GM18502 (cell line): ENCODE measurements around the gene RRAGB.
A peak's percentile ranks its signal among the peaks of the same experiment; 100 is the strongest.
"Not testable (repeated sequence)": the region's sequence is repeated elsewhere in the genome, so short reads cannot be mapped to it uniquely, and the experiment has no call there.

Source experiments
- ATAC-seq: cut with Tn5 transposase; IDR thresholded peaks from one replicate; pipeline ENCODE4 v1.9.1; 2021; ENCODE audit warnings: mild to moderate bottlenecking; ENCODE audit not compliant: unreplicated experiment, poor library complexity

Gene RRAGB

GRCh38 chrX:55759478-55759877, 41.9 kb downstream of the RRAGB start:
- ATAC-seq, result no peak

GRCh38 chrX:55767100-55767499, 49.6 kb downstream of the RRAGB start:
- no peak for ATAC-seq

DNA sequence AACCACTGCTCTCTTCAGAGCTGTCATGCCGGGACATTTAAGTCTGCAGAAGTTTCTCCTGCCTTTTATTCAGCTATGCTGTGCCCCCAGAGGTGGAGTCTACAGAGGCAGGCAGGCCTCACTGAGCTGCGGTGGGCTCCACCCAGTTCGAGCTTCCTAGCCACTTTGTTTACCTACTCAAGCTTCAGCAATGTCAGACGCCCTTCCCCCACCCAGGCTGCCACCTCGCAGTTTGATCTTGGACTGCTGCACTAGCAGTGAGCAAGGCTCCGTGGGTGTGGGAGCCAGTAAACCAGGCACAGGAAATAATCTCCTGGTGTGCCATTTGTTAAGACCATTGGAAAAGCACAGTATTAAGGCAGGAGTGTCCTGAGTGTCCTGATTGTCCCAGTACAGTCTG, 56.9 kb downstream of the RRAGB start:
- ATAC-seq, result not testable (repeated sequence)

DNA sequence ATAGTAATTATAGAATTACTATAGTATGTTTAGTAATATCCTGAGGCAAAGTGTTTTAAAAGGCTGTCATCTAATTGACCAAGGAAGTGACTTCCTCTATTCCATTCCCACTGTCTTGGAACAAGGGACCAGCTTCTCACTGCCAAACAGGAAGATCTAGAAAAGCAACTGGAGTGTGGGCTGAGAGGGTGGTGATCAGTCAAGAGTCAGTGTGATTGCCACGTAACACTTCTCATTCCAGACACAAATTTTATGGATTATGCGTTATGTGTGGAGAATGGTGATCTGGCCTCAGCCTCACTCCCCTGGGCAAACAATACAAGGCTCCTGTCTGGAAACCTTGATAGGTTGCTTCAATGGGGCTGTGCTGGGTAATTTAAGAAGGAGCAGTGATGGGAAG, 60.0 kb downstream of the RRAGB start:
- no peak for ATAC-seq

DNA sequence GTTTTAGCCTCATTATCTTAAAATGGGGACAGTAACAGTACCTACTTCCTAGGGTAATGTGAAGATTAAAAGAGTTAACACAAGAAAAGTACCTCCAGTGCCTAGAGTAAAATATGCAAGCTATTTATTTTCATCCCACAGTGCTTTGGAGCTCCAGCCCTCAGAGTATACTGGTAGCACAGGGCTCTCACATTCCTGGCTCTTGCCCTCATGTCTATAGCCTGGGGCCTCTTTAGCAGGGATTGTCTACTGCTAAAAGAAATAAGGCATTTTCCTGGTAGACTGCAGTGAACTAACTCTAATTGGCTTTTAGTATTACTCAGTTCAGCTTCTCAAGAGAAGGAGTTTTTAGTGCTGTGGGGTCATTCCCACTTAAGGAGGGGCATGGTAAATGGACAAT, 60.8 kb downstream of the RRAGB start:
- ATAC-seq, result no peak

DNA sequence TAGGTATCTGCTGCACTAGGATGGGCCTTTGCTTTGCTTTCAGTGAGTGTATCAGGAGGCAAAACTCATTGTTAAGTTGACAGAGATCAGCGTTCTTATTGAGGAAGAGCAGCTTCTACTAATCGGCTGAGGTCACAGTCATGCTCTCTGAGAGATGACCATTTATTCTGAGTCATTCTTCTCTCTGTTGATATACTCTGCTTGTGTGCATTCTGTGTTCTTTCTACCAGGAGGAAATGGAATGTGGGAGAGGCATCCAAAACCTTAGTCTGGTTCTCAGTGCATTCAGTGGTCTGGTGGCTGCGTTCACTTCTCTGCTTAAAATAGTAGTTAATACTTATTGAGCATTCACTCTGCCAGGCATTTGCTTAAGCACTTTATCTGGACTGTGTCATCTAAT, 66.2 kb downstream of the RRAGB start:
- ATAC-seq, result no peak

DNA sequence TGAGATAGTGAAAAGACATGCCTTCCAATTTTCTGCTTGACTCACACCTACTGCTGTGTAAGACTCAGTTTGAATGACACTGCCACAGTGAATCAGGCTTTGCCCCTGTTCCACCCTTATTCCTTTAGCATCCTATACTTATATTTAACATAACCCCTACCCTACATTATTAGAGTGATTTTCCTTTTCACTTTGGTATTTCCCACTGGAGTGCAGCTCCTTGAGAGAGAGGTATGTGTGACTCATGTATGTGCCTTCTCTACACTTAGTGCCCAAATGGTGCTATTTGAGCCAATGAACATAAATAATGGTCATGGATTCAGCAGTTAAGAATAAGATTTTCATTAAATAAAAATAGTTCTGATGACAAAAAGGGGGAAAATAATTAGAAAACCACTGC, 69.5 kb downstream of the RRAGB start:
- no peak for ATAC-seq

- ATAC-seq, result no peak
Observed at GRCh38 chrX:55787727-55788126, 70.2 kb downstream of the RRAGB start.

DNA sequence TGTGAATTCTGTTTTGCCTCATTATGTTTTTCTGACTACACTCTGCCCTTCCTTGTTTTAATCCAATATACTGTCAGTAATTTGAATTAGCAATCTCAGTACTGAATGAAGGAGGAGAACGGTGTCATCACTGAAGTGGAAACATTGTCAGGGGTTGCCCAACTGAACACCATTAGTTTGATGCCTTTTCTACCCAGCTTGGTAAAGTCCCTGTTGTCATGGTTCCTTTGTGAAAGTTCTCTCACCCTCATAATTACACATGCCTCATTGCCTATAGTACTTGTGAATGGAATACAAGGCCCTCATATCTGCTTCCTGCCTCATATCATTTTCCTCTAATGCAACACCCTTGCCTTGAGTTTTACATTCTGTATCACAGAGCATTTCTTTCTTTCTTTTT, 76.9 kb downstream of the RRAGB start:
- peak; percentile 95 for ATAC-seq

- no peak for ATAC-seq
Observed at GRCh38 chrX:55796496-55796895, 78.9 kb downstream of the RRAGB start.

GRCh38 chrX:55801811-55802210, 84.3 kb downstream of the RRAGB start:
- no peak for ATAC-seq
